Fibroblast of skin of scalp (primary cell): Measurements from ENCODE around the gene SHKBP1.
A peak's percentile ranks its signal among the peaks of the same experiment; 100 is the strongest.
"Not testable (repeated sequence)": the region's sequence is repeated elsewhere in the genome, so short reads cannot be mapped to it uniquely, and the experiment has no call there.

Experiments used
- DNase-seq: peaks from one replicate; pipeline ENCODE4 v3.0.0-alpha.2; 2013

SHKBP1 gene

DNA sequence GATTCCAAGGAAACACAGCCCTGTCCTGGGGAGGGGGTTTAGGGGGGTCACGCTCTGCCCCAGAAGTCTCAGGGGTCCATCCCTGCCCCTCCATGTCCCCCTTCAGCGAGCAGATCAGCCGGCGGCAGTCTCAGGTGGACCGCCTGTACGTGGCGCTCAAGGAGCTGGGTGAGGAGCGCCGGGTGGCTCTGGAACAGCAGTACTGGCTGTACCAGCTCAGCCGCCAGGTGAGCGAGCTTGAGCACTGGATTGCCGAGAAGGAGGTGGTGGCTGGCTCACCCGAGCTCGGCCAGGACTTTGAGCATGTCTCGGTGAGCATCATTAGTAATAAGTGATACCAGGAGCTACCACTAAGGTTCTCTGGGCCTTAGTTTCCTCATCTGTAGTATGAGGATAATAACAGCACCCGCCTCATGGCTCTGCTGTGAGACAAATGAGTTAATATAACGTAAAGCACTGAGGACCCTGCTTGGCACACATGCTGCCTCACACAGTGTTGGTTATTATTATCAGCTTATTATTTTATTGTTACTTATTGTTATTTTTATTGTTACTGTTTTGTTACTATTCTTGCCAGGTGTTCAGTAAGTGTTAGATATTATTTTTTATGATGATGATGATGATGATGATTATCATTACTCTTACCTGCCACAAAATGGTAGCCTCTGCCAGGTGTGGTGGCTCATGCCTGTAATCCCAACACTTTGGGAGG is 20.5 kb upstream of the SHKBP1 start:
- DNase-seq, result no peak

- no peak for DNase-seq
Observed at GRCh38 chr19:40556953-40557530, 19.6 kb upstream of the SHKBP1 start.

DNA sequence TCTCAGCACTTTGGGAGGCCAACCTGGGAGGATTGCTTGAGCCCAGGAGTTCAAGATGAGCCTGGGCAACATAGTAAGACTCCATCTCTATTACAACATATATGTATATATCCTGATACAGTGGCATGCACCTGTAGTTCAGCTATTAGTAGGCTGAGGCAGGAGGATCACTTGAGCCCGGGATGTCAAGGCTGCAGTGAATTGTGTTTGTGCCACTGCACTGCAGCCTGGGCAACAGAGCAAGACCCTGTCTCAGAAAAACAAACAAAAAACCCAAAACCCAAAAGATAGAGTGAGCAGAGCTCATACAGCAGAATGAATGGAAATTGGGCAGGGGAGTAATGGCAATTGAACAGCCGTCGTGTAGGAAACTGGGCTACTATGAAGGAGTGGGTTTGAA is 17.3 kb upstream of the SHKBP1 start:
- no peak for DNase-seq

DNA sequence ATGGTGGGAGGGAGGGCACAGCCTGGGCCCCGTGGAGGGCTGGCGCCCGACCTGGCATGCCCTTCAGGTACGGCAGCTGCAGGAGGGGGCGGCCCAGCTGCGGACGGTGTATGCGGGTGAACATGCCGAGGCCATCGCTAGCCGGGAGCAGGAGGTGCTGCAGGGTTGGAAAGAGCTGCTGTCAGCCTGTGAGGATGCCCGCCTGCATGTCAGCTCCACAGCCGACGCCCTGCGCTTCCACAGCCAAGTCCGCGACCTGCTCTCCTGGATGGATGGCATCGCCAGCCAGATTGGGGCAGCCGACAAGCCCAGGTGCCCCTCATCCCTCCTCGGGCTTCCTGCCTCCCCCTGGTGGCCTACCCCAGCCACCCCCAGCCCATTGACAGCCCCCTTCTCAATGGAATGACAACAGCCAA is 16.6 kb upstream of the SHKBP1 start:
- DNase-seq, result no peak

- DNase-seq, result no peak
Observed at GRCh38 chr19:40561947-40562346, 14.7 kb upstream of the SHKBP1 start.

DNA sequence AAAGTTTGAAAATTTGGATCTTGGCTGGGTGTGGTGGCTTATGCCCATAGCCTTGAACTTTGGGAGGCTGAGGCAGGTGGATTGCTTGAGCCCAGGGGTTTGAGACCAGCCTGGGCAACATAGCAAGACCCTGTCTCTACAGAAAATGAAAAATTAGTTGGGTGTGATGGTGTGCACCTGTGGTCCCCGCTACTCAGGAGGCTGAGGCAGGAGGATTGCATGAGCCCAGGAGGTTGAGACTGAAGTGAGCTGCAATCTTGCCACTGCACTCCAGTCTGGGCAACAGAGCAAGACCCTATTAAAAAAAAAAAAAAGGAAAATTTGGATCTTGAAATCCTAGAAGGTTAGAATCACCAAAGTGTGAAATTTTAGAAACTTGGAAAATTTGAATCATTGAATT is 12.1 kb upstream of the SHKBP1 start:
- not testable (repeated sequence) for DNase-seq

DNA sequence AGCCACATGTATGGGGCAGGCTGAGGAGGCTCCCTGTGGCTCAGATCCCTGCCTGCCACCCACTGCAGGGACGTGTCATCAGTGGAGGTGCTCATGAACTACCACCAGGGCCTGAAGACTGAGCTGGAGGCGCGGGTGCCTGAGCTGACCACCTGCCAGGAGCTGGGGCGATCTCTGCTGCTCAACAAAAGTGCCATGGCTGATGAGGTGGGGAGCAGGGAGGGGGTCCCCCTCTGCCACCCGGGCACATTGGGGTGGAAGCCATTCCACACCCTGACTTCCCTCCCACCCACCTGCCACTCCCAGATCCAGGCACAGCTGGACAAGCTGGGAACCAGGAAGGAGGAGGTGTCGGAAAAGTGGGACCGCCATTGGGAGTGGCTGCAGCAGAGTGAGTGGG is 11.3 kb upstream of the SHKBP1 start:
- DNase-seq, result no peak

GRCh38 chr19:40565910-40566495 is 10.7 kb upstream of the SHKBP1 start:
- no peak for DNase-seq

DNA sequence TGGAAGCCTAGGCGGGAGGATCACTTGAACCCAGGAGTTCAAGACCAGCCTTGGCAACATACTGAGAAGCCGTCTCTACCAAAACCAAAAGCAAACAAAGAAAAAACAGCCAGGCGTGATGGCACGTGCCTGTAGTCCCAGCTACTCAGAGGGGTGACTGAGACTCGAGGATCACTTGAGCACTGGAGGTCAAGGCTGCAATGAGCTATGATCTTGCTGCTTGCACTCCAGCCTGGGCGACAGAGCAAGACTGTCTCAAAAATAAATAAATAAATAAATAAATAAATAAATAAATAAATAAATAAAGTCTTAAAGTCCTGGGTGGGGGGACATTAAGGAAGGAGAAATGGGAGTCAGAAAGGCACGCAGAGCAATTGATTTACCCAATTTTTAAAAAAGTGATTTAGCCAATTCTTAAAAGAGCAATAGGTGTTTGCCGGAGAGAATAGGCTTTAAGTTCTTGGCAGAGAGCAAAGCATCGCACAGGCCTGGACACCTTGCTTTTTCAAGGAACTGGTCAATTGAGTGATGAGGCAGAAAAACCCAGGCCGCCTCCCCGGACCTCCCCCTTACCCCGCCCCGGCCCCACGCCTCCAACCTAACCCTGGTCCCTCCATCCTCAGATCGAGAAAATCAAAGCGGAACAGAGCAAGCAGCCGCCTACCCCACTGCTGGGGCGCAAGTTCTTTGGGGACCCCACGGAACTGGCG is 9.5 kb upstream of the SHKBP1 start:
- DNase-seq, result no peak

DNA sequence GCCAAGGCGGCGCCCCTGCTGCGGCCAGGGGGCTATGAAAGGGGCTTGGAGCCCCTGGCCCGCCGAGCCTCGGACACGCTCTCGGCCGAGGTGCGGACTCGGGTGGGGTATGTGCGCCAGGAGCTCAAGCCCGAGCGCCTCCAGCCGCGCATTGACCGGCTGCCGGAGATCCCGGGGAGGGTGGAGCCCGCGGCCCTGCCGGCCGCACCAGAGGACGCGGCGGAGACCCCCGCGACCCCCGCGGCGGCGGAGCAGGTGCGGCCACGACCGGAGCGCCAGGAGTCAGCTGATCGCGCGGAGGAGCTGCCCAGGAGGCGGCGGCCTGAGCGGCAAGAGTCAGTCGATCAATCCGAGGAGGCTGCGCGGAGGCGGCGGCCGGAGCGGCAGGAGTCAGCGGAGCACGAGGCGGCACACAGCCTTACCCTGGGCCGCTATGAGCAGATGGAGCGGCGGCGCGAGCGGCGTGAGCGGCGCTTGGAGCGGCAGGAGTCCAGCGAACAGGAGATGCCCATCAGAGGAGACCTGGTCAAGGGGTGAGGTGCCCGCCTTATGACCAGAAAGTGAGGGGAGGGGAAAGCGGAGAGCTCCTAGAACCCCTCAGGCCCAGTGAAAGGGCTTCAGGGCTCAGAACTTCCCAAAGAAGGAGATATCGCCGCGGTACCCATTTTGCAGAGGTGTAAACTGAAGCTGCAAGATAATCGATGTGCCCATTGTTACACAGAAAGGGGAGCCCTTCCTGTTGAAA is 8.8 kb upstream of the SHKBP1 start:
- DNase-seq, result no peak

- DNase-seq, result peak; percentile 99
Observed at GRCh38 chr19:40570313-40571004, 6.2 kb upstream of the SHKBP1 start.

DNA sequence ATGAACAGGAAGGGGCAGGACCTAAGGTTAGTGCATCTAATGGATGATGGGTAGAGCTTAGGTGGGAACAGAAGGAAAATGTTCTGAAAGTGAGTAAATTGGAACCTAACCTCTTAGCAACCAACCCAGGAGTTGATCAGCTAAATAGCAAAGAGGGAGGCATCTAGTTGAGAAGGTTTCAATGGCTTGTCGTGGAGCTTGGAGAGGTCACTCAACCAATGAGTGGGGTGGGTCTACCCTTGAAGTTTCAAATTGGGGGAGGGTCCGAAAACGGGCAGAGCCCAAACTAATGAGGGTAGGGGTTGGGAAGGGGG is 5.7 kb upstream of the SHKBP1 start:
- DNase-seq, result no peak

DNA sequence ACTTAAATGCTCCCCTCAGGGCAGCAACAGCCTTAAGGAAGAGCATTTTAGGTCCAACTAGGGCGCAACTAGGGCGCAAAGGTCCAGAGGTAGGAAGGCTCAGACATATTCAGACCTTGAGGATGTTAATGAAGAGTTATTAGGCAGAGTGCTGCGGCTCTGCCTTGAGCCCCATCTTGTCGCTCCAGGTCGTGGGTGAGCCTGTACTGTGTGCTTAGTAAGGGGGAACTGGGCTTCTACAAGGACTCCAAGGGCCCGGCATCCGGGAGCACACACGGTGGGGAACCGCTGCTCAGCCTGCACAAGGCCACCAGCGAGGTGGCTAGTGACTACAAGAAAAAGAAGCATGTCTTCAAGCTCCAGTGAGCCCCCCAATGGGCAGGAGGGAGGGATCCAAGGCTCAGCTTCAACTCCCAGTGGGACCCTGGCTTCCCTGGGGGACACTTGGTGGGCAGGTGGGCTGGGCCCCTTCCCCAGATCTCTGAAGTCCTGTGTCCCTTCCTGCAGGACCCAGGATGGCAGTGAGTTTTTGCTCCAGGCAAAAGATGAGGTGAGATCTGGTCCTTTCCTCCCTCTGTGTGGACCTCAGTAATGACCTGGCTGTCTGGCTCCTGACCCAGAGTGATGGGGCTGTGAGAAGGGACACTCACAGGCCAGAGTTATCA is 4.7 kb upstream of the SHKBP1 start:
- no peak for DNase-seq

GRCh38 chr19:40575326-40575725 is 1.3 kb upstream of the SHKBP1 start:
- no peak for DNase-seq

GRCh38 chr19:40576151-40576584 is 505 bp upstream of the SHKBP1 start:
- DNase-seq, result no peak

GRCh38 chr19:40578442-40578908 is 1.8 kb downstream of the SHKBP1 start:
- DNase-seq, result peak; percentile 43

- no peak for DNase-seq
Observed at GRCh38 chr19:40580619-40581018, 3.9 kb downstream of the SHKBP1 start.

DNA sequence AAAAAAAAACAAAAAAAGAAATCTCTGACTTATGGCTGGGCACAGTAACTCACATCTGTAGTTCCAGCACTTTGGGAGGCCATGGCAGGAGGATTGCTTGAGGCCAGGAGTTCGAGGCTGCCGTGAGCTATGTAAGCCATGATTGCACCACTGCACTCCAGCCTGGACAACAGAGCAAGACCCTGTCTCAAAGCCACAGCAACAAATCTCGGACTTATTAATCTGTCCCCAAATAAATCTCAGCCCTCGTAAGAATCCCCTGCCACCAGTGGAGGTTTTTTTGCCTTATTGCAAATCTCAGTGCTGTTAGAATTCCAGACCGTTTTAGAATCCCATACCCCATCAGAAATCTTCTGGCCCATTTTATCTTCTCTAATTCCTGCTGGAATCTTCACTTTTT is 4.9 kb downstream of the SHKBP1 start:
- DNase-seq, result no peak

GRCh38 chr19:40582467-40582866 is 5.8 kb downstream of the SHKBP1 start:
- DNase-seq, result no peak

DNA sequence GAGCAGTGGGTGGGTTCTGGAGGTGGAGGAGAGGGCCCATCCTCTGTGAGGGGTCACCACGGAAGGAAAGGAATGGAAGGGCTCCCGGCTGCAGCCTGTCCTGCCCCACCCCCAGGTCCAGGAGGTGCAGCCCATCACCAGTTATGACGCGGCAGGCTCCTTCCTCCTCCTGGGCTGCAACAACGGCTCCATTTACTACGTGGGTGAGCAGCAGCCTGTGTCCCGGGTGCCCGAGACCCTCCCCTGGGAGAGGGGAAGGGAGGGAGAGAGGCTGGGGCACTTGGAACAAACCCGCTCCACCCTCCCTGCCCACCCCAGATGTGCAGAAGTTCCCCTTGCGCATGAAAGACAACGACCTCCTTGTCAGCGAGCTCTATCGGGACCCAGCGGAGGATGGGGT is 6.6 kb downstream of the SHKBP1 start:
- no peak for DNase-seq

DNA sequence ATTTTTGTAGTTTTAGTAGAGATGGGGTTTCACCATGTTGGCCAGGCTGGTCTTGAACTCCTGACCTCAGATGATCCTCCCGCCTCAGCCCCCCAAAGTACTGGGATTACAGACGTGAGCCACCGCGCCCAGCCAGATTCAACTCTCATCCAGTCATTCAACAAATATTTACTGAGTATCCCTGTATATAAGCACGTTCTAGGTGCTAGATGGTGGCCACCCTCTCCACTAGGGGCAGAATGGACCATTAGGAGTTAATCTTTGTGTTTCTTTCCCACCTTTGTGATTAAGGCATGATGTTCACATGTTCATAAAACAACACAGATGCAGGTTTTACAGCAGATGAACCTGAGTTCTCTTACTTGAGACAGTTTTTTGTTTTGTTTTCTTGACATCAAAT is 7.3 kb downstream of the SHKBP1 start:
- DNase-seq, result peak; percentile 35
